NCI-H2107 (cell line): ENCODE results near the gene CALML3.
A peak's percentile ranks its signal among the peaks of the same experiment; 100 is the strongest.

Experiments
- DNase-seq: peaks from one replicate; lab custom pipeline; 2025; lab: John Stamatoyannopoulos, UW

The CALML3 gene

GRCh38 chr10:5525561-5526341 is 990 bp downstream of the CALML3 start:
- no peak for DNase-seq

GRCh38 chr10:5526691-5527331 is 2.0 kb downstream of the CALML3 start:
- no peak for DNase-seq

GRCh38 chr10:5527332-5528200 is 2.8 kb downstream of the CALML3 start:
- peak; percentile 21 for DNase-seq

DNA sequence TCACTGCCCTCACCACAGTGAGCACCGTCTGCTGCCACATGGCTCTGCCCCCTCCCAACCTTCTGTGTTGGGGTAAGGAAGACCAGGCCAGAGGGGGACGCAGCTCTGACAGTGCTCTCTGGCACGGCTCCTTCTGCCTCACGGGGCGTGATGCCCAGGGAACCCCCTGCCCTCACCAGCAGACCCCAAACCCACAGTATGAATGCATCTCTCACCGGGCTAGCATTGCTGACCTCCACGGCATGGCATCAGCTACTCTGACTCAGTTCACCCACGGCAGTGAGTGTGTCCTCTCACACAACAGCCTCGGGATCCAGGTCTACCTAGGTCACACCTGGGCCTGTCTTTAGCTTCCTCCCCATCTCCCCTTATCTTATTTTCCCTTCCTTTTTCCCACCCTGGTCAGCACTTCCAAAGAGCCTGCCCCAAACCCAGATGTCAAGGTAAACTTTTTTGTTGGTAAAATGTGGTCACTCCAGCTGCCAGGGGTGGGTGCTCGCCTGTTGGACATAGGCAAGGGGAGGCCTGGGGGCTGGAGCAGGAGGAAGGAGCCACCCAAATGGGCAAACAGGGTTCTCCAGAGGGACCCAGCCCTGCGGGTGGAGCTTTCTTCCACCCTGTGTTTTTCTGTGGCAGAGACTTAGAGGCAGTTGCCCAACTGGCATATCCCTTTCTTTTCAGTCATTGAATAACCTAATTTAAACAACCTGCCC is 4.4 kb downstream of the CALML3 start:
- DNase-seq = no peak

GRCh38 chr10:5529702-5530411 is 5.1 kb downstream of the CALML3 start:
- no peak for DNase-seq

GRCh38 chr10:5530412-5530806 is 5.6 kb downstream of the CALML3 start:
- no peak for DNase-seq

GRCh38 chr10:5530846-5531557 is 6.2 kb downstream of the CALML3 start:
- DNase-seq = no peak

- no peak for DNase-seq
These were observed 7.0 kb downstream of the CALML3 start for GRCh38 chr10:5531558-5532306.

DNA sequence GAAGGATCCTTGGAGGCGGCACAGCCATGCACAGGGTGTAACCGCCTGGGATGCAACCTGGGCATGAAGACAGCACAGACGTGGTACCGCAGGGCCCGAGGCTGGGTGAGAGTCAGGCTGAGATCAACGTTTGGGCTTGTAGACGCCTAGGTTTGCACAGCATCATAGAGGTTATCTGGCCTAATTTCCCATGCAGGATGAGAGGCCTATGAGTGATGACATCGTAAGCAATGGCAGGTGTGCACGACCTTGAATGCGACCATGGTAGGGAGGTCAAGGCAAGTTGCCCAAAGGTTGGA is 7.5 kb downstream of the CALML3 start:
- no peak for DNase-seq

DNA sequence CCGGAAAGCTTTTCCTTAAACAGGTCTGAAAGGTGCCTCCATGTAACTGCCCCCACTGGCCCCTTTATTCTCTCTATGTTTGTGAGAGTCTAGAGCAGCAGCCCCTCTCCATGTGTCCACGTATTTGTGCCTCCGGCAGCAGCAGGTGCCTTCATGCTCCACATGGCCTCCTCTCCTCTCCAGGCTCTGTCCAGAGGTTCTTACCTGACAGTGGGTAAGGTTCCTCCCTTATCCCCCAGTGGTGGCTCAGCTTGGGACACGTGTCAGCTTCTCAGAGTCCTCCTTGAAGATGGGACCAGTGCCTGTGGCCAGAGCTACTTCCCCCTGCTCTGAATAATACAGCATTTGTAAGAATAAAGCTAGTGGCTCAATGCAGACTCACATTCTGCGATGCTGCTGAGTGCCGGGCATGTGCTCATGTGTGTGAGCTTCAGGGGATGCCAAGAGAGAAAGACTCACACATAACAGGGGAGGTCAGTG is 7.9 kb downstream of the CALML3 start:
- no peak for DNase-seq

- no peak for DNase-seq
These were observed 8.5 kb downstream of the CALML3 start for GRCh38 chr10:5533098-5533731.

DNA sequence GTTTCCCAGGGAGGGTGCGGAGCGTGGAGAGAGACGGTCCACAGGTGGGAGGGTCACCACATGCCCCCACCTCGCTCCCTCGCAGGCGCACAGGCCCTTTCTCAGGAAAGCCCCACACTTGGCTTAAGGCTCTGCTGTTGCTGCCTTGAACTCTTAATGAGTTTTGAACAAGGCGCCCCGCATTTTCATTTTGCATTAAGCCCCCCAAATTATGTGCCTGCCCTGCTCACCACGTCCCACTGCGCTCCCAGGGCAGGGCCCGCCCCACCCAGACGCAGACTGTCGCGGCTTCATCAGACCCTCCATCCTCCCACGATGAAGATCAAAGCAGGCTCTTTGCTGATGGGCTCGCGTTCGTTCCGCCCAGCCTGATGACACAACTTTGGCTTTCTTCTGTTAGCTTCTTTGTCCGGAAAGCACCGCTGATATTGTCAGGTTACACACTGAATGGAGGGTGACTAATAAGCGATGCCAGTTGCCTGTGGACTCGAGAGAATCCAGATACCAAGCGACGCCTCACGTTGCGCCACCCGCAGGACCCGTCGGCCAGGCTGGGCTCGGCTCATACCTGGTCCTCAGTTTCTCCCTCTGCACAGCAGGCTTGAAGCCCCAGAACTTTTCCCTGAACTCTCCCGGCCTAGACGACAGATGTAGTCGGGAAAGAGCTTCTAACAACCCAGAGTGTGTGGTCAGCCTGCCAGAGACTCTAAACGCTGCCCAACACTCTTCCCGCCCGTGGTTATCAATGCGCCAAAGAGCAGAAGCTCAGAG is 9.5 kb downstream of the CALML3 start:
- no peak for DNase-seq

DNA sequence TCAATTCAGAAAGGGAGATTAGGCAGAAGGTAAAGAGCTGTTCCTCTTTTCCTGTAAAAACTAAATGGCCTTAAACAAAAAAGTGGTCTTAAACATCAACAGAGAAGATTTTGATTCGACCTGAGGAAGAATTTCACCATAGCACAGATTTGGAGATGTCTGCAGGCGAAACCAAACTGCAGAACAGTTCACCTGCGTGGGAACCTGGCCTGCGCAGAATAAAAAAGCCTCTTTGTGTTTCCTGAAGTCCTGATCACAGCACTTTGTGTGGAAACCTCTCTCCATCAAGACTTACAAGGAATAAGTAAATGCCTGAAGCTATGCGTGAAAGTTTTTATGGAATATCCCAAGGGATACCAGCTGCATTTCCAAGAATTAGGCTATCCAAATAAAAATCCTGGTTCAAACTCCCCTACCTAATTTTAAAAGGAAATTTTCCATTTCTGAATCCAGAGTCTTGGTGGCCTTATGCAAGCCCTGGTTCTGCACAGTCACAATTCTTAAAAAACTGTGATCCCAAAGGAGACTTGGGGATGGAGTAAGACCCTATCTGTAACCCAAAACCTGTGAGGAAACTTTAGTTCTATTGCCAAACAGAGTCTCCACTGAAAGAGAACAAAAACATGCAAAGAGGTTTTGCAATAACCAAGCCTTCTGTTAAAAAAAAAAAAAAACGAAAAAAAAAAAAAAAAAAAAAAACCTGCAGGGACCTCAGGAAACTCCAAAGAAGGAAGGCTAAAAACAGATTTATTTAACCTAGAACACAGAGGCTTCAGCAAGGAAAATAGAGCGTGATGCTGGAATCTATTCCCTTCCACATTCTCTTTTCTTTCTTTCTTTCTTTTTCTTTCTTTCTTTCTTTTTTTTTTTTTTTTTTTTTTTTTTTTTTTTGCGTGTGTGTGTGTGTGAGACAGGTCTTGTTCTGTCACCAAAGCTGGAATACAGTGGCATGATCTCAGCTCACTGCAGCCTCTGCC is 10.4 kb downstream of the CALML3 start:
- DNase-seq = no peak

GRCh38 chr10:5536486-5537081 is 11.8 kb downstream of the CALML3 start:
- no peak for DNase-seq

DNA sequence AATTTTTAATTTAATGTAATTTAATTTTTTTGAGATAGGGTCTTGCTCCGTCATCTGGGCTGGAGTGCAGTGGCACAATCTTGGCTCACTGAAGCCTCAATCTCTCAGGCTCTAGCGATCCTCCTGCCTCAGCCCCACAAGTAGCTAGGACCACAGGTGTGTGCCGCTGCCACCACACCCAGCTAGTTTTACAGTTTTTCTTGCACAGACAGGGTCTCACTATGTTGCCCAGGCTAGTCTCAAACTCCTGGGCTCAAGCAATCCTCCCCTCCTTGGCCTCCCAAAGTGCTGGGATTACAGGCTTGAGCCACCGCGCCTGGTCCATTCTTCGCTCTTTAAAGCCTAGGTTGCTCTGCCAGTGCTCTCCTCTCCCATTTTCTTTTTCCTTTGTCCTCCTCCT is 12.9 kb downstream of the CALML3 start:
- DNase-seq = no peak

GRCh38 chr10:5538446-5538845 is 13.7 kb downstream of the CALML3 start:
- DNase-seq = no peak
